Mucosa of rectum (tissue), 2 donors: ENCODE data around the gene SFPQ.

Experiments
- H3K27ac ChIP-seq, 2 donors: one replicate each; pipeline ENCODE4 v1.7.0; 2013; ENCODE audit warnings: inconsistent platforms in 2 of 2, low read depth in 2 of 2, low read length in 2 of 2
- H3K27me3 ChIP-seq, 2 donors: one replicate each; pipeline ENCODE4 v1.7.0; 2013; ENCODE audit warnings: low read length in 2 of 2; ENCODE audit not compliant: control insufficient read depth in 2 of 2, insufficient read depth in 2 of 2
- H3K36me3 ChIP-seq, 2 donors: one replicate each; pipeline ENCODE4 v1.7.0; 2013; ENCODE audit warnings: low read length in 2 of 2; ENCODE audit not compliant: control insufficient read depth in 2 of 2, insufficient read depth in 2 of 2
- H3K4me1 ChIP-seq, 2 donors: one replicate each; pipeline ENCODE4 v1.7.0; 2013; ENCODE audit warnings: low read length in 2 of 2, mild to moderate bottlenecking in 1 of 2; ENCODE audit not compliant: control insufficient read depth in 2 of 2, insufficient read depth in 2 of 2
- H3K4me3 ChIP-seq, 2 donors: one replicate each; pipeline ENCODE4 v1.7.0; 2013; ENCODE audit warnings: low read length in 2 of 2
- H3K9ac ChIP-seq, 2 donors: one replicate each; pipeline ENCODE4 v1.7.0; 2013; ENCODE audit warnings: low read length in 2 of 2, low read depth in 1 of 2, mild to moderate bottlenecking in 1 of 2
- H3K9me3 ChIP-seq, 2 donors: one replicate each; pipeline ENCODE4 v1.7.0; 2013; ENCODE audit warnings: low read length in 2 of 2; ENCODE audit not compliant: control insufficient read depth in 2 of 2
- donor health status: healthy.
- donor health status: Normal muscosa, but diverticular disease.

The SFPQ gene

DNA sequence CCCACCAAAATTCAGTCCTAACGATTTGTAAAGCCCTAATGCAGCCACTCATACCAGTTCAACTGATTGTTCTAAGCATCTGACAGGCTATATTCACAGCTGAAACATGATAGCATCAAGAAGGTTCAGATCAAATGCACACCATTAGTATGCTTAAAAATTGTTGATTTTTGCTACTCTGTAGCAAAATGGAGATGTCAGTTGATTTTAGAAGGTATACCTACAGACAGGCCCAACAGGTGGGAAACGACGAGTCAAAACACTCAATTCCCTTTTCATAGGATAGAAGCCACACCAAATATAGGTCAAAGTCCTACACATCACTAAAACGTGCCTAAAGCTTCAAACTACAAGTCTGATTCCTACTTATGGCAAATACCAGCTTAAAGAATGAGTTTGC is 6.7 kb downstream of the SFPQ start:
- peaks cover 91 to 94% of the 10 kb centered on the region in 2 donors for H3K36me3 ChIP-seq
- no peak overlapping the region for H3K9ac ChIP-seq
- H3K27me3 ChIP-seq: no peaks in the 10 kb centered on the region
- H3K9me3 ChIP-seq: no peaks in the 10 kb centered on the region
- no peak overlapping the region for H3K27ac ChIP-seq
- H3K4me1 ChIP-seq: peaks cover 17 to 18% of the 10 kb centered on the region in 2 donors
- no peak overlapping the region for H3K4me3 ChIP-seq

DNA sequence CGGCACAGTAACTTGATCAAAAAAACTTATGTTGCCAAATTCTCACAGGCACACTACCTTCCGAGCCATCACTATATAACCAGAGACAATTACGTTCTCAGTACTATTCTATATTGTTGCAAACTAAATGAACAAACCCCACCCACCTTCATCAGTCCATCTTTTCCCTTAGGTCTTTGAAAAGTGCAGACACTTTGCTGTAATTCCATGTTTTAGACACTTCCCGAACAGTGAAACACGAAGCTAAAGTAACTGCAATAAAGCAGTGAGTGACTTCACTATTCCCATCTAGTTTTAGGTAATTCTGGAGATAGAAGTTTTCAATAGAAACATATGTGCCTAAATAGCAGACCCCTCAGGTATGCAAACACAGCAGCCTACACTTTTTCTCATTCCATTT is 7.7 kb downstream of the SFPQ start:
- Histone ChIP-seq H3K9me3 (no peaks in the 10 kb centered on the region), H3K36me3 (peaks cover 92 to 96% of the 10 kb centered on the region in 2 donors), H3K9ac (no peak overlapping the region), H3K27ac (no peak overlapping the region), H3K4me3 (no peak overlapping the region), H3K27me3 (no peaks in the 10 kb centered on the region), H3K4me1 (peaks cover 6 to 16% of the 10 kb centered on the region in 2 donors)

DNA sequence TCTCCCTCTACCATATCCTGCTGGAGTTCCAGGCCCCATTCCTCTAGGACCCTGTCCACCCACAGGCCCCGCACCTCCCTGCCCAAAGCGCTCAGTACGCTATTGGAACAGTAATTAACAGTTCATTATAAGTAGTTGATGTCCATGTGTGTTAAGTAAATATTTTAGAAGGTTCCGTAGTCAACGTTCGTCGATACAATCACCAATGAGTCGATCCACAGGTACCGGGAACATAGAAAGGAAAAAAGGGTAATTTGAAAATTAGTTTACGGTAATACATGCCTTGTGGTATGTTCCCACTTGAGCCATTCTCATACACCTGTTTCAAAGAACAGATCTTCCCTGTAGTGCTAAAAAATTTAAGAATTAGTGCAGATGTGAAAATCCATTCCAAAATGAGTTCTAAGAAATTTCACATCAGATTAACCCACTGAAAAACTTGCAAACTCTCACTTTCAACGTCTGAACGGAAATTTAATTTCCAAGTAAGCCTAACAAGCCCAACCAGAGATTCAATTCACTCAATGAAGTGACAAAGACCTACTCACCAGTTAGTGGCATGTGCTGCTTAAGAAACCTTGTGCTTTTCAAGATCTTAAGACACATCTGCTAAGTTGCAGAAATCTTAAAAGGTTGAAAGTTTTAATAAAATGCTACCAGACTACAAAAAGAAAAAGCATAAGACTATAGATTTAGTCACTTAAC is 8.3 kb downstream of the SFPQ start:
- no peak overlapping the region for H3K4me3 ChIP-seq
- H3K9me3 ChIP-seq: no peaks in the 10 kb centered on the region
- no peaks in the 10 kb centered on the region for H3K27me3 ChIP-seq
- peaks cover 91 to 96% of the 10 kb centered on the region in 2 donors for H3K36me3 ChIP-seq
- H3K9ac ChIP-seq: no peak overlapping the region
- H3K27ac ChIP-seq: no peak overlapping the region
- H3K4me1 ChIP-seq: peaks cover 2 to 12% of the 10 kb centered on the region in 2 donors

DNA sequence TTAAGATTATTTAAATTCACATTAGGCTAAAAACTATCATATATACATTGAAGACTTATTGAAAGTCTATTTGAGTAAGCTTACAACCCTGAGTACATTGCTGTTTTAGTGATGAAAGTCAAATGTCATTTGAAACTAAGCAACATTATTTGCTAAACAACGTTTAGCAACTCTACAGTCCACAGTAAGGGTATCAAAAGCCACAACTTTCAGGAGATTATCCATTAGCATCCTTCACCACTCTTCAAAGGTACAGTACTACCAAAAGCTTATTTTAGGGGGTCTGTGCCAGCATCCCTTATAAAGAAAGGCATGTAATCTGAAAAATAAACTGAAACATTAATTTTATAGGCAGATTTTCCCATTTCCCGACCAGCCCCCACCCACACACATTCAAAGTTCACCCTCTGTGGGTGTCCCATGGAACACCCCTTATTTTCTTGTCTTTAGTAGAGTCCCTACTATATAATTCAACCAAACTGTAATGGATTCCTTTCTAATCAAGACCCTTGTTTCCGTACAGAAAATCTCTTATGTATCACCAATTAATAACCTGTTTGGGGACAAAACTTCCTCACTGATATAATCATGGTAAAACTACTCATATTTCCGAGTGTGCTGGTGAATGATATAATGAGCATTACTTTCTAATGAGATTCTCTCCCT is 11.0 kb downstream of the SFPQ start:
- no peak overlapping the region for H3K9ac ChIP-seq
- H3K9me3 ChIP-seq: no peaks in the 10 kb centered on the region
- H3K27me3 ChIP-seq: no peaks in the 10 kb centered on the region
- H3K4me3 ChIP-seq: no peak overlapping the region
- no peak overlapping the region for H3K27ac ChIP-seq
- peaks cover 83 to 88% of the 10 kb centered on the region in 2 donors for H3K36me3 ChIP-seq
- H3K4me1 ChIP-seq: peaks cover 0 to 9% of the 10 kb centered on the region in 2 donors

DNA sequence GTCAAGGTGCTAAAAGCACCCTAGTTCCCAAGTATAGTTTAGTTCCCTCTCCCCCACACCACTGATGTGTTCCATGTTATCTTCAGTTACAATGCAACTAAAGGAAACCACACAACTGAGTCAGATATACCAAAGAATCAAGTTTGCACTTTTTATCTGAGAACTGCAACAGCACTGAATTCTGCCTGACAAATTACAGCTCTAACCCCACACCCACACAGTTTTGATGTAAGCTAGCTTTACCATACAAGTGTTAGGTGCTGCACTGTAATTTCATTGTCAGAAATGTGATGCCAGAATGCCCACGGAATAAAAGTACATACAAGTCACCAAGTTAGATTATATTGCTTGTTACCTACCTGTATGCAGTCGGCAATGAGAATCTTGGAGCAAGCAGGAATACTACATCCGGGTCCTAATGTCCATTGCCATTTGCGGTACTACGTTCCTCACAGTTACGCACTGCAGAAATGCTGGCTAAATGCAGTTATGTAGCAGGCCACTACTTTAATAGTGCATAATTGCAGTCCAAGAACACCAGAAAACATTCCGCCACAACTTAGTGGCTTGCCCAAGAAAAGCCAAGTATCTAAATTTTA is 12.1 kb downstream of the SFPQ start:
- Histone ChIP-seq H3K4me1 (peaks cover 0 to 6% of the 10 kb centered on the region in 2 donors), H3K9me3 (no peaks in the 10 kb centered on the region), H3K4me3 (no peak overlapping the region), H3K9ac (no peak overlapping the region), H3K27ac (no peak overlapping the region), H3K36me3 (peaks cover 82 to 88% of the 10 kb centered on the region in 2 donors), H3K27me3 (no peaks in the 10 kb centered on the region)

DNA sequence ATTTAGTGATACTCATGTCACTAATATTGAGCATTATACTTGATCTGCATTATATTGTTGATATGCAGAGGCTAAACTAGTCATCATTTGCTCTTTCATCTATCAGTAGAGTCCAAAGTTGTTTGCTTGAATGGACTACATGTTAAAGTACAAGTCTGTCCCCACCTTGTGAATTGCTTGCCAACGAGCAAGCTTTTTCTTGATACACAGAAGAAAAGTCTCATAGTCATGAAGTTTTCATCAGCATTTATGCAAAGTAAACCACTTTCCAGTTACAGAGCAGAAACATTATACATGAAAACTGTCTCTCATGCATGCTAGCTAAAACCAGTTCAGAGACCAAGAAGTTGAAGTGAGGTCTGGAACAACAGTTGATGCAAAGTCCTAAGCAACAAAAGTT is 13.0 kb downstream of the SFPQ start:
- no peak overlapping the region for H3K9ac ChIP-seq
- H3K27ac ChIP-seq: no peak overlapping the region
- no peak overlapping the region for H3K4me3 ChIP-seq
- no peaks in the 10 kb centered on the region for H3K27me3 ChIP-seq
- H3K36me3 ChIP-seq: peaks cover 78 to 85% of the 10 kb centered on the region in 2 donors
- H3K4me1 ChIP-seq: peaks cover 0 to 6% of the 10 kb centered on the region in 2 donors
- no peaks in the 10 kb centered on the region for H3K9me3 ChIP-seq

DNA sequence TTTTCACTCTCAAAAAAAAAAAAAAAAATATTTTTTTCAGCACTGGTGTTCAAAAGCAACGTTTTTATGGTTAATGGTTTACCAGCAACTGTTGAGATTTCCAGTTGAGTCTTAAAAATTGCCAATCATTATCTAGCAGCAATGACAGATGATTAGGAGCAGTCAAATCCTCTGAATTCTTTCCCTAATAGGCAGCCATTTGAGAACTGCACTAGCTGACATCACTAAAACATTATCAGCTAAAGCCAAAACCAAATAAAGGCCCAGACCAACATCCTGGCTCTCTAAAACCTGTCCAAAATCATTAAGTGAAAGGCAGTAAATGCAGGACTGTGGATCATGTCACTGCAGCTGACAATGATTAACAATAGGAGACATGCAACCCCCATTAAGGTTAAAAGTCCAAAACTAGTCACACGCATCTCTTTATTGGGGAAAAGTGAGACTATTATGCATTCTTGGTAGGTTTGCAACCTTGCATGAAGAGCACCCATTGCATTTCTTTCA is 14.0 kb downstream of the SFPQ start:
- Histone ChIP-seq H3K4me1 (peaks cover 0 to 6% of the 10 kb centered on the region in 2 donors), H3K36me3 (peaks cover 70 to 75% of the 10 kb centered on the region in 2 donors), H3K9me3 (no peaks in the 10 kb centered on the region), H3K9ac (no peak overlapping the region), H3K4me3 (no peak overlapping the region), H3K27ac (no peak overlapping the region), H3K27me3 (no peaks in the 10 kb centered on the region)

DNA sequence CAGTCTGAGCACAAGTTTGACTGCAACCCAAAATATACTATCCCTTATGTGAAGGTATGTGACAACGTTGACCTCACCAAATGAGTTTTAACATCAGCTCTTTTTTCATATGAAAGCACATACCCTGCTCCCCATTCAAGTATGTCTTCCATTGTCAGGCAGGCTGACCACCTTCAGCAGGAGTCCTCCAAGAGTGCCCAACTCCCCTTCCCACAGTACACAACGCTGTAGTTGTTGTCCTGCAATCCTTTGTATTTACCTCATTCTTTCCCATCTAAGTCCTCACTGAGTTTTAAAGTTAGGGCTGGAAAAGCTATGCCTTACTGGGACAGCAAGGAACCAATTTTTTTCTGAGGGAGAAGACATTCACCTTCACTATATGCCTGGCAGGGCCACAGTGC is 14.7 kb downstream of the SFPQ start:
- Histone ChIP-seq H3K27ac (no peak overlapping the region), H3K4me1 (peaks cover 0 to 6% of the 10 kb centered on the region in 2 donors), H3K4me3 (no peak overlapping the region), H3K9me3 (no peaks in the 10 kb centered on the region), H3K9ac (no peak overlapping the region), H3K27me3 (no peaks in the 10 kb centered on the region), H3K36me3 (peaks cover 65 to 69% of the 10 kb centered on the region in 2 donors)

DNA sequence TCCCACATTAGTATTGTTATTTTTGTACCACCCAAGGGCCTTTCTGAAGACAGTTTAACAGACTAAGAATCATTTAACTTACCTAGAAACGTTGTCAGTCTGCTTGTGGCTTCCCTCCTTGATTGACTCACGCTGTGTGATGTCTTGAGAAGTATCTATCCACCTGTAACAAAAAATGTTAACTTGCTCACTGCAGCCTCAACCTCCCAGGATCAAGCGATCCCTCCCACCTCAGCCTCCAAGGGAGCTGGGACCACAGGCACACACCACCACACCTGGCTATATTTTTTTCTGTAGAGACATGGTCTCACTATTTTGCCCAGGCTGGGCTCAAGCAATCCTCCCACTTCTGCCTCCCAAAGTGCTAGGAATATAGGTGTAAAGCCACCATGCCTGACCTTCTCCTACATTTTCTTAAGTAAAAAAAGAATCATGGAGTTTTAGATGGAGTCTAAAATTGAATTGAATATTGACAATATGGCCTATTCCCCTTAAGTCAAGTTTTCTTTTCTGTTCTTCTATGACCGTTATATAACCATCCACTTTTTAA is 15.6 kb downstream of the SFPQ start:
- Histone ChIP-seq H3K9ac (no peak overlapping the region), H3K4me1 (peaks cover 0 to 6% of the 10 kb centered on the region in 2 donors), H3K36me3 (peaks cover 57 to 62% of the 10 kb centered on the region in 2 donors), H3K4me3 (no peak overlapping the region), H3K27me3 (no peaks in the 10 kb centered on the region), H3K27ac (no peak overlapping the region), H3K9me3 (no peaks in the 10 kb centered on the region)

DNA sequence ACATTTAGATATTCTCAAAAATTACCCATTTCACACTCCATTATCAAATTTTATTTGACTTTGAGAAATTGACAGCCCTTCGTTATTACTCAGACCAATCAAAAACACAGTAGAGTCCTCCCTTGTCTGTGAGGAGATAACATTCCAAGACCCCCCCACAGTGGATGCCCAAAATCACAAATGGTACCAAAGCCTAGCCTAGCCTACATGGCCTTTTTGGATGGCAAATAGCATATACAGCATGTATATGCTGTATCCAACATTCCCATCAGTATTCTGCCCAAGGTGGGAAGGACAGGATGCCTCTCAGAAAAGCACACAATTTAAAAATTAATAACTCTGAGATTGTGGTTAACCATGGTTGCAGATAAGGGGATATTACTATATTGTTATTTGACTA is 17.3 kb downstream of the SFPQ start:
- Histone ChIP-seq H3K4me1 (peaks cover 0 to under 1% of the 10 kb centered on the region in 2 donors), H3K27me3 (no peaks in the 10 kb centered on the region), H3K9me3 (no peaks in the 10 kb centered on the region), H3K36me3 (peaks cover 42 to 45% of the 10 kb centered on the region in 2 donors), H3K4me3 (no peak overlapping the region), H3K9ac (no peak overlapping the region), H3K27ac (no peak overlapping the region)
